ENCODE measurements around the gene ACSS1. TPM values are rescaled to one million over a fixed set of nuclear protein-coding genes. Genes with fewer than 3 reads are reported as not detected.

The ACSS1 gene
- total RNA-seq, 1 experiment from 2014 or later: not detected

DNA sequence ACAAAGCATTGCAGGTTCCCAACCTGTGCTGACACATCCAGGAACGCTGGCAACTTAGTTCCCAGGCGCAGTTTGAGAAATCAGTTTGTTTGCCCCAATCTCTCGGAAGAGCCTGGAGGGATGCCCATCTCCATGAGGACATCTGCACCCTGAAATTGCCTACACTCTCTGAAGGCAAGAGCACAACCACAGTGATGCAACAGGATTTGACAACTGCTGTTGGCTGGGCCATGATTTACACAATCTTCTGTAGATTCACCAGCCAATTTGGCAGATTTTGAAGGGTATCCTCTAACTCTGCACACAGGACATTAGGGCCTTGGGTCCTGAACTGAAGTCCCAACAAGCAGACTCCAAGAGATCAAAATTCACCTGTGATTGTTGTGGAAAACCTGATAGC lies 68.8 kb downstream of the ACSS1 start:
- Histone ChIP-seq H3K27me3 (ENCODE audit: control insufficient read depth, insufficient read depth, low read length) (no peaks in the 10 kb centered on the region; the same call in 1 of the 2 replicates), H3K36me3 (replicated peaks; ENCODE audit: control insufficient read depth, insufficient read depth, low read length) (no peaks in the 10 kb centered on the region), H3K4me3 (ENCODE audit: insufficient read depth, low read depth, low read length) (no peak overlapping the region)
- no peak for DNase-seq

DNA sequence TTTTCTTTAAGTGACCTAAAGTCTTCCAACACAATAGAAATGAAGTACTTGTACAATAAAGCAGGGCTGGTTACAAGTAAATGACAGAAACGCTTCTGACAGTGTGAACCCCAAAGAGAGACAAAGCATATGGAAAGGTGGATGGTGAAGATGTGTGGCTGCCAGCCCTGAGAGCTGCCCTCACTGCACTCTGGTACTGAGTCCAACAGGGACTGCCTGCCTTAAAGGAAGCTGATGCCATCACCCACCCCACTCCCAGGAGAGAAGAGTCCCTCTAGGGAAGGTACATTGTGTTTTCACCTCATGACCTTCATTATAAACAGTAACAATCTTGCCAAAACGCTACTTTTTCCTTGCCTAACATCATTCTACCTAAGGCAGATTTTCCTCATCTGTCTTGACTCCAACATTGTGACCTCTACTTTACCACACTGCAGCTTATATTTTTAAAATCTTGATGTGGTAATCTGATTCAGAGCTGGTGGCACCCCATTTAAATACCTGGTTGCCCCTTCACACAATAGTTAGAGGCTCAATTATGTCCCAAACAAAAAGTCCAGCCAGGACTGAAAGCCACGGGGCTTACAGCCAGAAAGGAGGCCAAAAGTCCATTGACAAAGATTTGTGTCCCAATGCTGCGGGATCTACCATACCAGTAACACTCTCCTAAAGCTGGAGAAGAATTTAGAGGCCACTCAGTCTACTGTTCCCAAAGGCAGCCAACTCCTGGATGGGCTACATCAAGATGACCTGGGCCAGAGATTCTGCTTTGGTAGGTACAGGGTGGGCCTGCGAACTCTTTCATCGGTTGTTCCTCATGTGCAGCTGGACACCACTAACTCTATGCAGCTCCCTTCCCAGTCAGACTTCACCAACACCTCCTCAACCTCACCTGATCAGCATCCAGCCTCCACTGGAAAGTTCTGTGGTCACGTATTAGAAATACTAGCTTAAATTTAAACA lies 69.8 kb downstream of the ACSS1 start:
- Histone ChIP-seq H3K4me3 (ENCODE audit: insufficient read depth, low read depth, low read length) (no peak overlapping the region), H3K27me3 (ENCODE audit: control insufficient read depth, insufficient read depth, low read length) (no peaks in the 10 kb centered on the region; the same call in 1 of the 2 replicates), H3K36me3 (replicated peaks; ENCODE audit: control insufficient read depth, insufficient read depth, low read length) (no peaks in the 10 kb centered on the region)
- no peak for DNase-seq

DNA sequence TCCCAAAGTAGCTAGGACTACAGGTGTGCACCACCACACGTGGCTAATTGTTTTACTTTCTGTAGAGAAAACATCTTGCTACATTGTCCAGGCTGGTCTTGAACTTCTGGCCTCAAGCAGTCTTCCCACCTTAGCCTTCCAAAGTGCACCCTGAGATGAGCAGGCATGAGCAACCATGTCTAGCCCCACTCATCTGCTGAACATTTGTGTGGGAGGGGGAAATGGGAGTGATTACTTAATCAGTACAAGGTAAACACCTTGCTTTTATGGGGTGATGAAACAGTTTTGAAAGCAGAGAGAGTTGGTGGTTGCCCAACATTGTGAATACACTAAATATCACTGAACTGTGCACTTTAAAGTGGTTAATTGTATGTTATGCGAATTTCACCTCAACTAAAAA lies 70.7 kb downstream of the ACSS1 start:
- Histone ChIP-seq H3K36me3 (replicated peaks; ENCODE audit: control insufficient read depth, insufficient read depth, low read length) (no peaks in the 10 kb centered on the region), H3K27me3 (ENCODE audit: control insufficient read depth, insufficient read depth, low read length) (no peaks in the 10 kb centered on the region; the same call in 1 of the 2 replicates), H3K4me3 (ENCODE audit: insufficient read depth, low read depth, low read length) (no peak overlapping the region)
- DNase-seq: no peak

DNA sequence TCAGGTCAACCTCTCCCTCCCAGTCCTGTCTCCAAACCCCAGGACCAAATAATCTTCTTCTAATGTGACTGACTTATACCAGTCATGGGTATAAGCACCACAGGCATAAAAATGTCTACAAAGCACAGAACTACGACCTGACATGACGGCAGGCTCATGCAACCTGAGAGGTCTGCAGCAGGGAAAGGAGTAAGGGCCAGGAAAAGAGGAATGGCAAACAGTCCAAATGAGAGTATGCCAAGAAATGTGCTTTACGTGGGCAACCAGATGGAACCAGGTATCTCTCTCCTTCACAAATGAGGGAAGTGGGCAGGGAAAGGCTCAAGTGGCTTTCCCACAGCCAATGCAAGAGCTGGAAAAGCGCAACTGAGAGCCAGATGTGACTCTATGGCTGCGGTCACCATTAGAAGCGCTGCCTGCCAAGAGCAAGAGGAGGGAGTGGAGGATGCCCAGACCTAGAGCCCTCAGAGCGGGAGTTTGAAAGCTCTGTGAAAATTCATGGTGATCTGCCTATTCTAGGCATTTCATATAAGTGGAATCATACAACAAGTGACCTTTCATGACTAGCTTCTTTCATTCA lies 71.4 kb downstream of the ACSS1 start:
- Histone ChIP-seq H3K27me3 (ENCODE audit: control insufficient read depth, insufficient read depth, low read length) (no peaks in the 10 kb centered on the region), H3K36me3 (replicated peaks; ENCODE audit: control insufficient read depth, insufficient read depth, low read length) (no peaks in the 10 kb centered on the region), H3K4me3 (ENCODE audit: insufficient read depth, low read depth, low read length) (no peak overlapping the region)
- no peak for DNase-seq

DNA sequence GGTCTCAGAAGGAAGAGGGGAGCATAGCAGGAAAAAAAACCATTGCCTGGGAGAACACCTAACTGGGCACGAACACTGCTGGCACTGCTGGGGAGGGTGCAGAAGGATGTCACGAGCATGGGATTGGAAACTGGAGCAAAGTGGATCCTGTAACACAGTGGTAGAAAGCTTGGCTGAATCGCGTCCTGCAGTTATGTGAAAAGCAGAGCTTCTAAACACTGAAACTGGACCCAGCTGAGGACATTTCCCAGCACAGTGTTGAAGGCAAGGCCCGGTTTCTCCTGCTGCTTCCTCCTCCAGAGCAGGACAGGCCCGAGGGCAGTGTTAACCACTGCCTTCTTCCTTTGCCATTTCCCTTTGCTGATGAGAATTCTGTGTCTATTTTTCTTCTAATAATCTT lies 72.1 kb downstream of the ACSS1 start:
- DNase-seq: no peak
- peaks cover 2% of the 10 kb centered on the region for H3K36me3 ChIP-seq (replicated peaks; ENCODE audit: control insufficient read depth, insufficient read depth, low read length)

DNA sequence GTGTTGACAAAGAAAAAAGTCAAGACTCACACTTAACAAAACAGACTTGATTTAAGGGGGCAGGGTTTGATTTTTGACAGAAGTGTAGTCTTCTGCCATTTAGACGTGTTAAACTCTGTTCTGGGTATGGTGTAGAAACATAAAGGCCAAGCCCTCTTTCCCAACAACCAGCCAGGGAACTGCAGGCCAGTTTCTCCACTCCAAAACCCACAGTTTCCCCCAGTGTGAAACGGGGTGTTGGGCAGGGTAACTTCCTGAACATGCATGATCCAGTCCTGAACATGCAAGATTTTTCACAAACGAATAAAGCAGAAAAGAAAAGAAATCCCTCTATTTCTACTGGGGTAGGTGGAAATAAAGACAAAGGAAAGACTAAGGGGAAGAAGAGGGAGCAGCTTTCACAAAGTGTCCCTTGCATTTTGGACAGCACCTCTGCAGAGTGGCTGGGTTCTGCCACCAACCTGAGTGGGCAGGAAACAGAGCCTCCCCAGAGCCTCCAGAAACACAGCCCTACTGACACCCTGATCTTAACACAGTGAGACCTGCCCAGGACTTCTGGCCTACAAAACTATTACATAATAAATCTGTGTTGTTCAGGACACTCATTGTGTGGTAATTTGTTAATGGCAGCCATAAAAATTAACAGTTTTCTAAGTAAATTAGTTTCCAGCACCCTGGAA lies 72.8 kb downstream of the ACSS1 start:
- no peak overlapping the region for H3K4me3 ChIP-seq (ENCODE audit: insufficient read depth, low read depth, low read length)
- H3K36me3 ChIP-seq (replicated peaks; ENCODE audit: control insufficient read depth, insufficient read depth, low read length): peaks cover 2% of the 10 kb centered on the region
- DNase-seq: no peak
- no peaks in the 10 kb centered on the region for H3K27me3 ChIP-seq (ENCODE audit: control insufficient read depth, insufficient read depth, low read length)

More for the DNA sequence above, 72.1 kb downstream of the ACSS1 start:
- no peak overlapping the region for H3K4me3 ChIP-seq (ENCODE audit: insufficient read depth, low read depth, low read length)
- no peaks in the 10 kb centered on the region for H3K27me3 ChIP-seq (ENCODE audit: control insufficient read depth, insufficient read depth, low read length)

DNA sequence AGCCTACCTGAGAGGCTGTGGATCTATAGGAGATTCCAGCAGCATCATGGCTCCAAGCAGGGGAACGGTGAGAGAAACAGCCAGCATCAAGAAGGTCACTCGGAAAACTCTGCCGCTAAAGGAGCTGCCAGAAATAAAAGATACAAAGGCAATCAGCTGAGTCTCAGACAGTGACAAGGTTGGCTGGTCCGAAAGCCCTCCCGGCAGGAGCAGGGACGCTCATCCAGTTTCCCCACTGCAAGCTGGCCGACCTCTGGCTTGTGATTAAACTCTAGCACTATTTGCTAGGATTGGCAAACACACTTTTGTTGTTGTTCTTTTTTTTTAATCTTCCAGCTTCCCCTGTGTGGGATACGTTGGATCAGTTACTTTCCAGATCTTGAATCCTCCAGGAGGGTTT lies 74.0 kb downstream of the ACSS1 start:
- no peaks in the 10 kb centered on the region for H3K27me3 ChIP-seq (ENCODE audit: control insufficient read depth, insufficient read depth, low read length)
- no peak for DNase-seq
- H3K36me3 ChIP-seq (replicated peaks; ENCODE audit: control insufficient read depth, insufficient read depth, low read length): peaks cover 2% of the 10 kb centered on the region
- no peak overlapping the region for H3K4me3 ChIP-seq (ENCODE audit: insufficient read depth, low read depth, low read length)

DNA sequence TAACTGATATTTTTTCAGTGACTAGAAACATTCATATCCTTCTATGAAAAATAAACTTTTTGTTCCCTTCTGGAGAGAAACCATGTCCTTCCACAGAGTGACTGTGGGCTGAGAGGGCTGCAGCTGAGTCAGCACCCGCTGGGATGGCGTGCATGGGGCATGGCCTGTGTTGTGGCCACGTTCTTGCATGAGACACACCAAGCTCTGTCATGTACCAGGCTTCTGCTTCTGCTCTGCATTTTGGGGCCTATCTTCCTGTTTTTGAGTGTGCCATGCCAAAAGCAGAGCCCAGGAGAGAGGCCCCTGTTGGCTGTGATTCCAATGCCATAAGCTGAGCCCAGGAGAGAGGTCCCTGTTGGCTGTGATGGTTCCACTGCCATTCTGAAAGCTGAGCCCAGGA lies 76.1 kb downstream of the ACSS1 start:
- DNase-seq: no peak
- no peak overlapping the region for H3K4me3 ChIP-seq (ENCODE audit: insufficient read depth, low read depth, low read length)
- H3K27me3 ChIP-seq (ENCODE audit: control insufficient read depth, insufficient read depth, low read length): no peaks in the 10 kb centered on the region
- H3K36me3 ChIP-seq (replicated peaks; ENCODE audit: control insufficient read depth, insufficient read depth, low read length): peaks cover 4% of the 10 kb centered on the region

DNA sequence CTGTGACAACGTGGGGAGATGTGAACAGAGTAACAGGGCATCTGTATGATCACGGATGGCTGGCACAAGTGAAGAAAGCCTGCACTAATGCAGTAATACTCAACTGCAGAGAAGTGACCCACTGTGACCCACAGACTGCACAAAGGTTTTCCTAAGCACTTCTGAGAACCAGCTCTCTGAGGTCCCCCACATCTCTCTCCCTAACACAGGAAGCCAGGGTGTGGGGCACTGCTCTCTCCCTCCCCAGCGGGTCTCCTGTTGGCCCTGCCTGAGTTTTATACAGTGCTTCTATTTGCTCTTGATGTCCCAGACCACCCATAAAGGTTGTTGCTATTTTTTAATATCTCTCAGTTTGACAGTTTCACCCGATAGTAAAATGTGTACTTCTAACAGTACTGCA lies 76.7 kb downstream of the ACSS1 start:
- H3K36me3 ChIP-seq (replicated peaks; ENCODE audit: control insufficient read depth, insufficient read depth, low read length): peaks cover 4% of the 10 kb centered on the region
- no peak overlapping the region for H3K4me3 ChIP-seq (ENCODE audit: insufficient read depth, low read depth, low read length)
- no peaks in the 10 kb centered on the region for H3K27me3 ChIP-seq (ENCODE audit: control insufficient read depth, insufficient read depth, low read length)
- no peak for DNase-seq

DNA sequence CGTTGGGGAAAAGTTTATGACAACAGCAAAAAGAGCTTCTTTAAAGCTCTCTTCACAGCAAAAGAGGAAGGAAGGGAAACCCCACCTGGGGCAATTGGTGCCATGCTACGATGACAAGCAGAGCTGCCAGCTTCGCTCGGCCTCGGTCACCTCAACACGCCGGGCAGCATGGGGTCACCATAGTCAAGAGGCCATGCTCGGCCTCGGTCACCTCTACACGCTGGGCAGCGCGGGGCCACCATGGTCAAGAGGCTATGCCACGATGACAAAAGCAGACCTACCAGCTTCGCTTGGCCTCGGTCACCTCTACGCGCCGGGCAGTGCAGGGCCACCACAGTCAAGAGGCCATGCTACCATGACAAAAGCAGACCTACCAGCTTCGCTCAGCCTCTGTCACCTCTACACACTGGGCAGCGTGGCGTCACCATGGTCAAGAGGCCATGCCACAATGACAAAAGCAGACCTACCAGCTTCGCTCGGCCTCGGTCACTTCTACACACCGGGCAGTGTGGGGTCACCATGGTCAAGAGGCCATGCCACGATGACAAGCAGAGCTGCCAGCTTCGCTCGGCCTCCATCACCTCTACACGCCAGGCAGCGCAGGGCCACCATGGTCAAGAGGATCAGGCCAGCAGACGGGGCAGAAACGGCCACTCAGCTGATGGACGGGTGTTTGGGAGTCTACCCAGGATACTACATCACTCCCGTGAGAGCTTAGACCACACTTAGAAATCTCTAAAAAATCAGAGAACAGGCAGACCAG lies 77.5 kb downstream of the ACSS1 start:
- peaks cover 4% of the 10 kb centered on the region for H3K36me3 ChIP-seq (replicated peaks; ENCODE audit: control insufficient read depth, insufficient read depth, low read length)
- no peaks in the 10 kb centered on the region for H3K27me3 ChIP-seq (ENCODE audit: control insufficient read depth, insufficient read depth, low read length)
- no peak overlapping the region for H3K4me3 ChIP-seq (ENCODE audit: insufficient read depth, low read depth, low read length)
- DNase-seq: no peak

DNA sequence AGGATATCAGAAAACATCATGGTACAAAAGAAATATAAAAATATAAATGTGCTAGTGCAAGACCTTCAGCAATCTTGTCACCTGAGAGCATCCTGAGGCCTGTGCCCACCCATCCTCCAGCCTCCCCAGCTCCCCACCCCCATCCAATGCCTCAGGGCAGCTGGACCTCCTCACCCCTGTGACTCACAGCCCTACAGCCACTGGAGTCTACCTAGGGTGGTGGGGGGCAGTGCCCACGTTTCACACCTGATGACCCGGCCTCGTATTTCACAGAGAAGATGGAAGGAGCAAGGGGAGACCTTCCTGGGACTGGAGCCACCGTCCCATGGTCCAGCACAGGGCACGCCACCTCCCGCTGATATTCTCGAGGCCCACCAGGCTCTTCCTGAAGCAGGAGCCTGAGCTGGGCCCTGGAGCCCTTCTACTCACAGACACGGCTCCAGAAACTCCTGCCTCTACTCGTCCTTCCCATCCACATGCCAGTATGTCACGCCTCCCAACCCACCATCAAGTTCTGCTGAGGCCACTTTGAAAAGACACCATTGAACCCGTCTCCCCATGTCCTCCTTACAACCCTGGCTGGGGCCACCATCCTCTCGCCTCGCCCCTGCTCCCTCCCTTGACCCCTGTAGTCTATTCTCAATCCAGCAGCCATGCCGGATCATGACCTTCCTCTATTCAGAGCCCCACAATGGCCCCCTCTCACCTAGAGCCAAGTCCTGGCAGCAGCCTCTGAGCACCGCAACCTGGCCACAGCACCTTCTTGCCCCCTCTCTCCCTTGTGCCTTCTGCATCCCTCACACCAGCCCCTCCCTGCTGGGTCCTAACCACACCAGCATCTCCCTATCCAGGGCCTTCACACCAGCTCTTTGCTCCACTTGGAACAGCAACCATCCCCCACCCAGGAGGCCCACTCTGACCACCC lies 78.6 kb downstream of the ACSS1 start:
- Histone ChIP-seq H3K27me3 (ENCODE audit: control insufficient read depth, insufficient read depth, low read length) (no peaks in the 10 kb centered on the region), H3K4me3 (ENCODE audit: insufficient read depth, low read depth, low read length) (no peak overlapping the region), H3K36me3 (replicated peaks; ENCODE audit: control insufficient read depth, insufficient read depth, low read length) (peaks cover 4% of the 10 kb centered on the region)
- no peak for DNase-seq

DNA sequence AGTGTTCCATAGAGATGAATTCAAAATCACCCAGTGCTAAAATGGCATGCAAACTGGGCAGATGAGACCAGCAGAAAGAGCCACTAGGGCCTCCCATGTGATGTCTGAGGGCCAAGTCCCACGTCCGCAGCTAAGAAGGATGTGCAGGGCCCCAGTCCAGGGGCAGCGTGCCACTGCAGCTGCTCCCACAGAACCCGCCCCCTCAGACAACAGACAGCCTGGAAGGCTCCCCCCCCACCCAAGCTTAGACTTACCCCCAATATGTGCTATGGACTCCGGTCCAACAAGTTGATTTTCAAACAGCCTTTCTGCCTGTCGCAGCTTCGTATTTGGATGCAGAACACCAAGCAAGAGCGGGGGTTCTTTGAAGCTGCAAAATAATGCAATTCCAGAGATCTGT lies 79.4 kb downstream of the ACSS1 start:
- no peak for DNase-seq

DNA sequence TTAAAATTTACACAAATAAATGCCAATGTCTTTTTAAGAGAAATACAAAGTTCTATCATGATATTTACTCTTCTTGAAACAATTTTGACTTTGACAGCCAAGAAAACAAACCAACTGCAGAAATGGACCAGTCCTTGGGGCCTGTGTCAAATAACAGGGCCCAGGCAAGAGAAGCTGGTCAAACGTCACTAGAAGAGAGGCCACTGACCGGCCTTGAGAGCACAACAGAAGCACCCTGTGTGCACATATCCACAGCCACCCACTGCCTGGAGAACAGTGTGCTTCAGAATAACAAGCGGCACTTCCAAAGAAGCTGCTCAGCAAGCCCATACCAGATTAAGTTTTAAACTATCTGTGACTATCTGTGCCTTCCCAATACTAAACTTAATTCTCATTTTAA lies 80.1 kb downstream of the ACSS1 start:
- H3K36me3 ChIP-seq (replicated peaks; ENCODE audit: control insufficient read depth, insufficient read depth, low read length): peaks cover 4% of the 10 kb centered on the region
- H3K27me3 ChIP-seq (ENCODE audit: control insufficient read depth, insufficient read depth, low read length): no peaks in the 10 kb centered on the region
- no peak overlapping the region for H3K4me3 ChIP-seq (ENCODE audit: insufficient read depth, low read depth, low read length)
- DNase-seq: no peak

More for the DNA sequence above, 79.4 kb downstream of the ACSS1 start:
- no peak overlapping the region for H3K4me3 ChIP-seq (ENCODE audit: insufficient read depth, low read depth, low read length)
- peaks cover 4% of the 10 kb centered on the region for H3K36me3 ChIP-seq (replicated peaks; ENCODE audit: control insufficient read depth, insufficient read depth, low read length)
- no peaks in the 10 kb centered on the region for H3K27me3 ChIP-seq (ENCODE audit: control insufficient read depth, insufficient read depth, low read length)

All from H7 (cell line).